Bronchial epithelial cell (primary cell): ENCODE measurements around the gene MYH11. TPM values are rescaled to one million over a fixed set of nuclear protein-coding genes. Genes with fewer than 3 reads are reported as not detected.
"Not testable (repeated sequence)": the region's sequence is repeated elsewhere in the genome, so short reads cannot be mapped to it uniquely, and the experiment has no call there.

Experiments used
- DNase-seq: peaks from one replicate; pipeline ENCODE4 v3.0.0-alpha.2; 2010; ENCODE audit warnings: low read depth
- FAIRE-seq: peaks from 2 replicates; lab custom pipeline; 2011; peaks lifted over from hg19 to GRCh38; lab: Jason Lieb, UNC
- H3K27me3 ChIP-seq: 2 replicates; pipeline ENCODE4 v1.5.1; 2011; ENCODE audit warnings: low read length; ENCODE audit not compliant: control insufficient read depth, insufficient read depth
- H3K36me3 ChIP-seq: 2 replicates; pipeline ENCODE4 v1.5.1; 2011; ENCODE audit warnings: low read length; ENCODE audit not compliant: control insufficient read depth, insufficient read depth
- H3K4me3 ChIP-seq: 2 replicates; pipeline ENCODE4 v1.5.1; 2011; ENCODE audit warnings: mild to moderate bottlenecking, low read depth, low read length, control low read depth
- total RNA-seq: library from RNA; depleted of rRNA; stranded (reverse); fragments of >200 nt; gene quantifications from 2 replicates; pipeline ENCODE4 v1.2.1, GENCODE V29; 2014
- TF ChIP-seq, protein P1 (sequence below): IDR thresholded peaks from 2 replicates; pipeline ENCODE4 v1.5.1; 2011; ENCODE audit warnings: mild to moderate bottlenecking, moderate library complexity, low read length, control low read depth, inconsistent platforms; ENCODE audit not compliant: insufficient read depth, severe bottlenecking

Gene MYH11
- total RNA-seq, 1 donor from 2014 or later: under 0.01 TPM

DNA sequence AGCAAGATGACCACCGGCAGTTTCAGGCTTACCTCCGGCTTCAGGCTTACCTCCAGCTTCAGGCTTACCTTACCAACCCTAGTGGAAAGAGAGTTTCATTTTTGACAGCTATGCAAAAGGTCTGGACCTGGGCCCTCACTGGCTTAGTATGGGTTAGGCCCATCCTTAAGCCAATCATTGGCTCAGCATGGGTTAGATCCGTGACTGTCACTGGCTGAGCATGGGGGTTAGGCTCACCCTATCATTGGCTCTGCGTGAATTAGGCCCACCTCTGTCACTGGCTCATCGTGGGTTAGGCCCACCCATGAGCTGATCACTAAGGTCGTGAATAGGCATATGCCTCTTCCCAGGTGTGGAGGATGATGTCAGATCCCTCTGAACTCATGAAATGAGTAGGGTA, 198.7 kb downstream of the MYH11 start:
- TF ChIP-seq, protein P1, sequence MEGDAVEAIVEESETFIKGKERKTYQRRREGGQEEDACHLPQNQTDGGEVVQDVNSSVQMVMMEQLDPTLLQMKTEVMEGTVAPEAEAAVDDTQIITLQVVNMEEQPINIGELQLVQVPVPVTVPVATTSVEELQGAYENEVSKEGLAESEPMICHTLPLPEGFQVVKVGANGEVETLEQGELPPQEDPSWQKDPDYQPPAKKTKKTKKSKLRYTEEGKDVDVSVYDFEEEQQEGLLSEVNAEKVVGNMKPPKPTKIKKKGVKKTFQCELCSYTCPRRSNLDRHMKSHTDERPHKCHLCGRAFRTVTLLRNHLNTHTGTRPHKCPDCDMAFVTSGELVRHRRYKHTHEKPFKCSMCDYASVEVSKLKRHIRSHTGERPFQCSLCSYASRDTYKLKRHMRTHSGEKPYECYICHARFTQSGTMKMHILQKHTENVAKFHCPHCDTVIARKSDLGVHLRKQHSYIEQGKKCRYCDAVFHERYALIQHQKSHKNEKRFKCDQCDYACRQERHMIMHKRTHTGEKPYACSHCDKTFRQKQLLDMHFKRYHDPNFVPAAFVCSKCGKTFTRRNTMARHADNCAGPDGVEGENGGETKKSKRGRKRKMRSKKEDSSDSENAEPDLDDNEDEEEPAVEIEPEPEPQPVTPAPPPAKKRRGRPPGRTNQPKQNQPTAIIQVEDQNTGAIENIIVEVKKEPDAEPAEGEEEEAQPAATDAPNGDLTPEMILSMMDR: no peak
- DNase-seq: no peak
- Histone ChIP-seq H3K27me3 (no peaks in the 10 kb centered on the region), H3K4me3 (no peak overlapping the region), H3K36me3 (peaks cover 18% of the 10 kb centered on the region)
- no peak for FAIRE-seq

DNA sequence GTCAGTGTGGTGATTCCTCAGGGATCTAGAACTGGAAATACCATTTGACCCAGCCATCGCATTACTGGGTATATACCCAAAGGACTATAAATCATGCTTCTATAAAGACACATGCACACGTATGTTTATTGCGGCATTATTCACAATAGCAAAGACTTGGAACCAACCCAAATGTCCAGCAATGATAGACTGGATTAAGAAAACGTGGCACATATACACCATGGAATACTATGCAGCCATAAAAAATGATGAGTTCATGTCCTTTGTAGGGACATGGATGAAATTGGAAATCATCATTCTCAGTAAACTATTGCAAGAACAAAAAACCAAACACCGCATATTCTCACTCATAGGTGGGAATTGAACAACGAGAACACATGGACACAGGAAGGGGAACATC, 201.3 kb downstream of the MYH11 start:
- DNase-seq, FAIRE-seq, H3K27me3 ChIP-seq, H3K4me3 ChIP-seq: not testable (repeated sequence)
- peaks cover 17% of the 10 kb centered on the region for H3K36me3 ChIP-seq

DNA sequence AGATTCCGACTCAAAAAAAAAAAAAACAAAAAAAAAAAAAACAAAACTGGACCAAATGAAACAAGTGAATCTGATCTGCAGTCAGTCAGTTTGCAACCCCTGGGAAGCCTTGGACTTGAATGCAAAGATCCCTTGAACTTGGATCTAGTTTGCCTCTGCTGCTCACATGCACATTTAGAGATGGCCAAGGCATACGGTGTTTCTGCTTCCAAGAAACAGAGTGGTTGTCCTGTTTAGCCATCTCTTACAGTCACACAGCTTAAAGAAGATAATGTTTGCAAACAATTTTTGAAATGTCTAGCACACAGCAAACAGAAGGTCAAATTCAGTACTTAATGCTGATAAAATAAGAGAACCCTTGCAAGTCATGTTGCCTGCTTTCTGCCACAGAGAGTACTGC, 202.2 kb downstream of the MYH11 start:
- DNase-seq (no peak), FAIRE-seq (no peak)
- H3K27me3 ChIP-seq: no peaks in the 10 kb centered on the region
- peaks cover 14% of the 10 kb centered on the region for H3K36me3 ChIP-seq
- H3K4me3 ChIP-seq: no peak overlapping the region
- TF ChIP-seq, protein P1: no peak

DNA sequence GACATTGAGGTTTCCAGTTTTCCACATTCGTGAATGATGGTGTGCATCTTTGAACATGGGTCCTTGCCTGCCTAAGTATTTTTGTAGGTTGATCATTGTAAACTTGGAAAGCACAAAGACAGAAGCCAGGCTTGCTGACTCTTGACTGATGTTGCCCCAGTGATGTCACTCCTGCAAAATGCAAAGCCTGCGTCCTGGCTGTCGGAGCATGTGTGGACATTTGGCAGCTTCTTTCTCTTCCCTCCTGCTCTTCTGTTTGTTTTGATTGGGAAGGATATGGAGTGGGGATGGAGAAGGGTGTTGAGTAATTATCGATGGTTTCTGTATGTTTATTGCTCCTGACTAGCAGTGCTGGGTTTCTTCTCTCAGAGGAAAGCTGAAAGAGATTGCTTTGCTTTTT, 203.6 kb downstream of the MYH11 start:
- DNase-seq (peak; percentile 91), FAIRE-seq (no peak)
- Histone ChIP-seq H3K27me3 (no peaks in the 10 kb centered on the region), H3K36me3 (peaks cover 12% of the 10 kb centered on the region), H3K4me3 (no peak overlapping the region)
- TF ChIP-seq, protein P1: no peak

Other genes with a start within 250 kb of the MYH11 start
- gene MARF1, start 213.9 kb downstream of the MYH11 start, total RNA-seq: 12.9 and 17.4 TPM in 2 replicates
- 64.9 and 74.2 TPM in 2 replicates for gene NDE1, start 206.8 kb downstream of the MYH11 start, total RNA-seq
- 46.6 and 56.7 TPM in 2 replicates for gene CEP20, start 31.6 kb upstream of the MYH11 start, total RNA-seq
- 31.3 and 69.1 TPM in 2 replicates for gene ABCC1, start 92.6 kb upstream of the MYH11 start, total RNA-seq